SK-N-SH (cell line): ENCODE data around the gene PPP2R3A. TPM values are rescaled to one million over a fixed set of nuclear protein-coding genes. Genes with fewer than 3 reads are reported as not detected.

Experiments
- CTCF ChIA-PET: fragments of 300-600, 350-600 bp; formaldehyde crosslinking; extraction: SDS; loops from one replicate; lab custom pipeline; 2021; lab: Yijun Ruan, JAX
- POLR2A ChIA-PET: fragments of 350-600 bp; sonication (Branson Sonifier 250); formaldehyde crosslinking; extraction: SDS; loops from one replicate; lab custom pipeline; 2020; ENCODE audit warnings: antibody characterized with exemption, inconsistent platforms; lab: Yijun Ruan, JAX
- DNase-seq: peaks from one replicate; pipeline ENCODE4 v3.0.0; 2012
- H2AFZ ChIP-seq: fragments of 200-600 bp; sonication (generic); 2 replicates; pipeline ENCODE4 v1.8.1; 2016; ENCODE audit warnings: antibody characterized with exemption, mild to moderate bottlenecking, low read depth
- H3F3A ChIP-seq: fragments of 200-600 bp; sonication (generic); replicated peaks from 2 replicates; pipeline ENCODE3; 2016; ENCODE audit warnings: antibody characterized with exemption, mild to moderate bottlenecking; ENCODE audit not compliant: insufficient read depth
- H3K27ac ChIP-seq, 2 experiments: fragments of 200-500 bp in 1 of 2; fragments of 200-600 bp in 1 of 2; sonication (Bioruptor generic) in 1 of 2; sonication (generic), shearing (Covaris generic) in 1 of 2; 2 replicates each; pipeline versions ENCODE4 v1.5.1 to v1.6.1; 2014 to 2016; ENCODE audit warnings: low read depth in 2 of 2, inconsistent platforms in 1 of 2, low read length in 1 of 2, mild to moderate bottlenecking in 1 of 2, mixed read lengths in 1 of 2
- H3K27me3 ChIP-seq: fragments of 200-600 bp; sonication (generic), shearing (Covaris generic); 2 replicates; pipeline ENCODE4 v1.6.1; 2016; ENCODE audit warnings: mixed run types; ENCODE audit not compliant: insufficient read depth
- H3K36me3 ChIP-seq, 2 experiments: fragments of 200-500 bp in 1 of 2; fragments of 200-600 bp in 1 of 2; sonication (Bioruptor generic) in 1 of 2; sonication (generic) in 1 of 2; replicated peaks in 1 of 2; 2 replicates each; pipeline versions ENCODE3 to v1.5.1; 2014 to 2016; ENCODE audit warnings: low read length in 1 of 2, mild to moderate bottlenecking in 1 of 2; ENCODE audit not compliant: insufficient read depth in 2 of 2, control insufficient read depth in 1 of 2
- H3K4me1 ChIP-seq, 2 experiments: fragments of 200-500 bp in 1 of 2; fragments of 200-600 bp in 1 of 2; sonication (Bioruptor generic) in 1 of 2; sonication (generic), shearing (Covaris generic) in 1 of 2; 2 replicates each; pipeline versions ENCODE4 v1.5.1 to v1.6.1; 2014 to 2016; ENCODE audit warnings: low read depth in 1 of 2, low read length in 1 of 2, mixed run types in 1 of 2; ENCODE audit not compliant: insufficient read depth in 2 of 2, control insufficient read depth in 1 of 2
- H3K4me2 ChIP-seq: fragments of 200-600 bp; sonication (generic), shearing (Covaris generic); 2 replicates; pipeline ENCODE4 v1.6.1; 2017; ENCODE audit warnings: mixed run types
- H3K4me3 ChIP-seq, 2 experiments: fragments of 200-500 bp in 1 of 2; fragments of 200-600 bp in 1 of 2; sonication (Bioruptor generic) in 1 of 2; sonication (generic), shearing (Covaris generic) in 1 of 2; 2 replicates each; pipeline versions ENCODE4 v1.5.1 to v1.8.1; 2014 to 2016; ENCODE audit warnings: low read depth in 2 of 2, inconsistent platforms in 1 of 2, low read length in 1 of 2, mild to moderate bottlenecking in 1 of 2, mixed read lengths in 1 of 2, moderate library complexity in 1 of 2
- H3K79me2 ChIP-seq: fragments of 200-600 bp; sonication (generic); 2 replicates; pipeline ENCODE4 v1.8.1; 2017; ENCODE audit warnings: mild to moderate bottlenecking; ENCODE audit not compliant: insufficient read depth
- H3K9ac ChIP-seq: fragments of 200-600 bp; sonication (generic); 2 replicates; pipeline ENCODE4 v1.6.1; 2017; ENCODE audit warnings: mixed run types
- H3K9me2 ChIP-seq: fragments of 200-600 bp; sonication (generic); 2 replicates; pipeline ENCODE4 v1.6.1; 2017; ENCODE audit warnings: mixed run types
- H3K9me3 ChIP-seq: fragments of 200-600 bp; sonication (generic); 2 replicates; pipeline ENCODE4 v1.6.1; 2017; ENCODE audit warnings: mixed run types, mild to moderate bottlenecking, moderate library complexity
- H4K20me1 ChIP-seq: fragments of 200-600 bp; sonication (generic); 2 replicates; pipeline ENCODE4 v1.6.1; 2017; ENCODE audit warnings: mild to moderate bottlenecking, mixed run types; ENCODE audit not compliant: insufficient read depth
- EZH2phosphoT487 ChIP-seq: fragments of 200-600 bp; sonication (generic); IDR thresholded peaks from 2 replicates; pipeline ENCODE4 v1.6.1; 2017; ENCODE audit warnings: low read depth, mixed run types, mild to moderate bottlenecking, antibody characterized with exemption, moderate library complexity, borderline replicate concordance
- FOXJ3 ChIP-seq: sonication (generic); formaldehyde crosslinking; IDR thresholded peaks from 2 replicates; pipeline ENCODE4 v1.5.1; 2020; ENCODE audit warnings: mild to moderate bottlenecking, missing genetic modification reagents
- FOXM1 ChIP-seq: IDR thresholded peaks from 2 replicates; pipeline ENCODE4 v1.4.0; 2012; ENCODE audit warnings: low read depth, mild to moderate bottlenecking
- GABPA ChIP-seq: IDR thresholded peaks from 2 replicates; pipeline ENCODE4 v1.4.0; 2012; ENCODE audit warnings: low read depth, mild to moderate bottlenecking
- GATA2 ChIP-seq: sonication (generic); formaldehyde crosslinking; IDR thresholded peaks from 2 replicates; pipeline ENCODE4 v1.5.0; 2020; ENCODE audit warnings: mild to moderate bottlenecking, missing genetic modification reagents
- NFIC ChIP-seq: IDR thresholded peaks from 2 replicates; pipeline ENCODE4 v1.4.0; 2012; ENCODE audit warnings: borderline replicate concordance
- RCOR1 ChIP-seq: fragments of 150-350 bp; IDR thresholded peaks from 2 replicates; pipeline ENCODE4 v1.6.1; 2017; ENCODE audit warnings: antibody characterized with exemption, low read length
- RFX5 ChIP-seq: IDR thresholded peaks from 2 replicates; pipeline ENCODE4 v1.6.1; 2012; ENCODE audit warnings: mild to moderate bottlenecking, improper control_type of control experiment, low read length
- SIN3A ChIP-seq: IDR thresholded peaks from 2 replicates; pipeline ENCODE4 v1.6.1; 2012; ENCODE audit warnings: low read depth, mild to moderate bottlenecking, low read length, moderate library complexity, borderline replicate concordance
- SMC3 ChIP-seq: IDR thresholded peaks from 2 replicates; pipeline ENCODE4 v1.6.1; 2012; ENCODE audit warnings: low read depth, low read length, improper control_type of control experiment
- TEAD4 ChIP-seq: IDR thresholded peaks from 2 replicates; pipeline ENCODE4 v1.4.0; 2012; ENCODE audit warnings: mild to moderate bottlenecking, borderline replicate concordance; ENCODE audit not compliant: insufficient read depth
- WGBS: methylation state at CpG from one replicate; pipeline ENCODE4 v1.1.6; 2017; ENCODE audit warnings: low lambda C conversion rate; 5-methylcytosine and 5-hydroxymethylcytosine counted together
- polyA plus RNA-seq, 3 experiments: library from polyadenylated mRNA; depleted of rRNA; stranded (reverse); fragments of >200 nt; gene quantifications; 2 replicates each; pipeline ENCODE4 v1.2.3, GENCODE V29; 2012
- TF ChIP-seq, protein P1 (sequence below): fragments of 150-350 bp; IDR thresholded peaks from 2 replicates; pipeline ENCODE4 v1.6.1; 2016; ENCODE audit warnings: mild to moderate bottlenecking, low read depth, low read length
- TF ChIP-seq, protein P2 (sequence below): IDR thresholded peaks from 2 replicates; pipeline ENCODE4 v1.6.1; 2012; ENCODE audit warnings: mild to moderate bottlenecking, low read depth, low read length, moderate library complexity
- TF ChIP-seq, protein P3 (sequence below): IDR thresholded peaks from 2 replicates; pipeline ENCODE4; 2012
- TF ChIP-seq, protein P4 (sequence below): IDR thresholded peaks from 2 replicates; pipeline ENCODE4 v1.4.0; 2012; ENCODE audit warnings: low read depth, borderline replicate concordance
- TF ChIP-seq, protein P5 (sequence below): fragments of 150-350 bp; IDR thresholded peaks from 2 replicates; pipeline ENCODE4 v1.6.1; 2017; ENCODE audit warnings: antibody characterized with exemption, low read length, low read depth, borderline replicate concordance

PPP2R3A gene
- polyA plus RNA-seq, 1 of the 3 experiments (the other 2 are of a cell fraction), result 3.9 TPM

DNA sequence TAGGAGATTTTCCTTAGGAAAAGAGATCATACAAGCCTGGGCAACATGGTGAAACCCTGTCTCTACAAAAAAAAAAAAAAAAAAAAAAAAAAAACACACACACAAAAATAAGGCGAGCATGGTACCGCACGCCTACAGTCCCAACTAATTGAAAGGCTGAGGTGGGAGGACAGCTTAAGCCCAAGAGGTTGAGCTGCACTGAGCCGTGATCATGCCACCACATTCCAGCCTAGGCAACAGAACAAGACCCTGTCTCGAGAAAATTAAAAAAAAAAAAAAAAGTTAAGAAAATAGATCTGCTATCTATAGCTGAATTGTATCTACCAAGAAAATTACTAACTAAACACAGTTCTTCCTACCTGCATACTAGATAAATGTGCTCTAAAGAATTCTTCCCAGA lies 223.5 kb downstream of the PPP2R3A start:
- WGBS, result 95% methylated on average over 5 of the region's 5 CpGs
- H3K9ac ChIP-seq, result no peak overlapping the region
- peaks cover 0 to 9% of the 10 kb centered on the region in 2 experiments for H3K36me3 ChIP-seq
- no peak overlapping the region for H2AFZ ChIP-seq
- no peak overlapping the region for H3K4me2 ChIP-seq
- H4K20me1 ChIP-seq, result peaks cover 100% of the 10 kb centered on the region
- no peaks in the 10 kb centered on the region for H3K9me2 ChIP-seq
- H3K4me3 ChIP-seq, result no peak overlapping the region
- TF ChIP-seq GATA2 (no peak), RCOR1 (no peak), RFX5 (no peak), SMC3 (no peak), SIN3A (no peak), TEAD4 (no peak)
- TF ChIP-seq, protein P1, sequence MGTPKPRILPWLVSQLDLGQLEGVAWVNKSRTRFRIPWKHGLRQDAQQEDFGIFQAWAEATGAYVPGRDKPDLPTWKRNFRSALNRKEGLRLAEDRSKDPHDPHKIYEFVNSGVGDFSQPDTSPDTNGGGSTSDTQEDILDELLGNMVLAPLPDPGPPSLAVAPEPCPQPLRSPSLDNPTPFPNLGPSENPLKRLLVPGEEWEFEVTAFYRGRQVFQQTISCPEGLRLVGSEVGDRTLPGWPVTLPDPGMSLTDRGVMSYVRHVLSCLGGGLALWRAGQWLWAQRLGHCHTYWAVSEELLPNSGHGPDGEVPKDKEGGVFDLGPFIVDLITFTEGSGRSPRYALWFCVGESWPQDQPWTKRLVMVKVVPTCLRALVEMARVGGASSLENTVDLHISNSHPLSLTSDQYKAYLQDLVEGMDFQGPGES, result no peak
- H3K9me3 ChIP-seq, result no peaks in the 10 kb centered on the region
- peaks cover 100% of the 10 kb centered on the region for H3K79me2 ChIP-seq
- peaks cover 10 to 12% of the 10 kb centered on the region in 2 experiments; a peak in 3 of 4 replicates for H3K4me1 ChIP-seq
- no peaks in the 10 kb centered on the region for H3K27me3 ChIP-seq
- no peak overlapping the region for H3K27ac ChIP-seq
- CTCF ChIA-PET, result interaction anchor here (1.5 kb wide), 1 partner anchor 825 kb away, joined by 6 read pairs; no protein-coding TSS in a partner anchor
- peaks cover 4% of the 10 kb centered on the region for H3F3A ChIP-seq
- POLR2A ChIA-PET, result no interaction called here
- DNase-seq, result no peak

DNA sequence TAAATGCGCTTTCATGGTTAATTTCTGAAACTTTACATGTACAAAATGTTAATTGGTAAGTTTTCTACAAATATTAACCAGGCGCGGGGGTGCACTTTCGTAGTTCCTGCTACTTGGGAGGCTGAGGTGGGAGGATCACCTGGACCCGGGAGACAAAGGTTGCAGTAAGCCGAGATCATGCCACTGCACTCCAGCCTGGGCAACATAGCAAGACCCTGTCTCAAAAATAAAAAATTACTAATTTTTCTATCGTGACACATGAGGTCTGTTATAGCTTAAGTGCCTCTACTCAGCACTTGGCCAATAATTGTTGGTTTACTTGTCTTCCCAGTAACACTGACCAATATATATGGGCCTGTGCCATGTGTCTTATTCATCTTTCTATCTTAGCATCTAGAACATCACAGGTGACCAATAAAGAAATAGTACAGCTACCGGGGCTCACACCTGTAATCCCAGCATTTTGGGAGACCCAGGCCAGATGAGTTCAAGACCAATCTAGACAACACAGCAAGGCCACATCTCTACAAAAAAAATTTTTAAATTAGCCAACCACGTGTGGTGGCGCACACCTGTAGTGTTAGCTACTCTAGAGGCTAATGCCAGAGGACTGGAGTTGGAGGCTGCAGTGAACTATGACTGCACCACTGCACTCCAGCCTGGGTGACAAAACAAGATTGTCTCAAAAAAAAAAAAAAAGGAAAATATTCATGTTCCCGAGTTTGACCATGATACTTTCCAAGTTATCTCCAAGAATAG lies 224.5 kb downstream of the PPP2R3A start:
- Histone ChIP-seq H3K4me3 (no peak overlapping the region), H3K27me3 (no peaks in the 10 kb centered on the region), H3F3A (peaks cover 4% of the 10 kb centered on the region), H4K20me1 (peaks cover 100% of the 10 kb centered on the region), H3K9me2 (no peaks in the 10 kb centered on the region), H3K9ac (no peak overlapping the region), H3K4me1 (peaks cover 10 to 12% of the 10 kb centered on the region in 2 experiments; a peak in 3 of 4 replicates), H3K79me2 (peaks cover 100% of the 10 kb centered on the region), H3K36me3 (peaks cover 0 to 9% of the 10 kb centered on the region in 2 experiments), H3K27ac (no peak overlapping the region), H3K9me3 (no peaks in the 10 kb centered on the region), H3K4me2 (no peak overlapping the region), H2AFZ (no peak overlapping the region)
- WGBS, result 94% methylated on average over 11 of the region's 11 CpGs
- DNase-seq, result no peak
- CTCF ChIA-PET, result interaction anchor here (1.5 kb wide), 1 partner anchor 824 kb away, joined by 6 read pairs; no protein-coding TSS in a partner anchor
- TF ChIP-seq, protein P2, sequence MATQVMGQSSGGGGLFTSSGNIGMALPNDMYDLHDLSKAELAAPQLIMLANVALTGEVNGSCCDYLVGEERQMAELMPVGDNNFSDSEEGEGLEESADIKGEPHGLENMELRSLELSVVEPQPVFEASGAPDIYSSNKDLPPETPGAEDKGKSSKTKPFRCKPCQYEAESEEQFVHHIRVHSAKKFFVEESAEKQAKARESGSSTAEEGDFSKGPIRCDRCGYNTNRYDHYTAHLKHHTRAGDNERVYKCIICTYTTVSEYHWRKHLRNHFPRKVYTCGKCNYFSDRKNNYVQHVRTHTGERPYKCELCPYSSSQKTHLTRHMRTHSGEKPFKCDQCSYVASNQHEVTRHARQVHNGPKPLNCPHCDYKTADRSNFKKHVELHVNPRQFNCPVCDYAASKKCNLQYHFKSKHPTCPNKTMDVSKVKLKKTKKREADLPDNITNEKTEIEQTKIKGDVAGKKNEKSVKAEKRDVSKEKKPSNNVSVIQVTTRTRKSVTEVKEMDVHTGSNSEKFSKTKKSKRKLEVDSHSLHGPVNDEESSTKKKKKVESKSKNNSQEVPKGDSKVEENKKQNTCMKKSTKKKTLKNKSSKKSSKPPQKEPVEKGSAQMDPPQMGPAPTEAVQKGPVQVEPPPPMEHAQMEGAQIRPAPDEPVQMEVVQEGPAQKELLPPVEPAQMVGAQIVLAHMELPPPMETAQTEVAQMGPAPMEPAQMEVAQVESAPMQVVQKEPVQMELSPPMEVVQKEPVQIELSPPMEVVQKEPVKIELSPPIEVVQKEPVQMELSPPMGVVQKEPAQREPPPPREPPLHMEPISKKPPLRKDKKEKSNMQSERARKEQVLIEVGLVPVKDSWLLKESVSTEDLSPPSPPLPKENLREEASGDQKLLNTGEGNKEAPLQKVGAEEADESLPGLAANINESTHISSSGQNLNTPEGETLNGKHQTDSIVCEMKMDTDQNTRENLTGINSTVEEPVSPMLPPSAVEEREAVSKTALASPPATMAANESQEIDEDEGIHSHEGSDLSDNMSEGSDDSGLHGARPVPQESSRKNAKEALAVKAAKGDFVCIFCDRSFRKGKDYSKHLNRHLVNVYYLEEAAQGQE, result no peak
- TF ChIP-seq RFX5 (no peak), EZH2phosphoT487 (no peak), FOXM1 (no peak), RCOR1 (no peak), FOXJ3 (CRISPR knock-in tag) (no peak), NFIC (no peak), SMC3 (no peak), GABPA (no peak)
- TF ChIP-seq, protein P3, sequence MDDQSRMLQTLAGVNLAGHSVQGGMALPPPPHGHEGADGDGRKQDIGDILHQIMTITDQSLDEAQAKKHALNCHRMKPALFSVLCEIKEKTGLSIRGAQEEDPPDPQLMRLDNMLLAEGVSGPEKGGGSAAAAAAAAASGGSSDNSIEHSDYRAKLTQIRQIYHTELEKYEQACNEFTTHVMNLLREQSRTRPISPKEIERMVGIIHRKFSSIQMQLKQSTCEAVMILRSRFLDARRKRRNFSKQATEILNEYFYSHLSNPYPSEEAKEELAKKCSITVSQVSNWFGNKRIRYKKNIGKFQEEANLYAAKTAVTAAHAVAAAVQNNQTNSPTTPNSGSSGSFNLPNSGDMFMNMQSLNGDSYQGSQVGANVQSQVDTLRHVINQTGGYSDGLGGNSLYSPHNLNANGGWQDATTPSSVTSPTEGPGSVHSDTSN, result no peak
- TF ChIP-seq, protein P4, sequence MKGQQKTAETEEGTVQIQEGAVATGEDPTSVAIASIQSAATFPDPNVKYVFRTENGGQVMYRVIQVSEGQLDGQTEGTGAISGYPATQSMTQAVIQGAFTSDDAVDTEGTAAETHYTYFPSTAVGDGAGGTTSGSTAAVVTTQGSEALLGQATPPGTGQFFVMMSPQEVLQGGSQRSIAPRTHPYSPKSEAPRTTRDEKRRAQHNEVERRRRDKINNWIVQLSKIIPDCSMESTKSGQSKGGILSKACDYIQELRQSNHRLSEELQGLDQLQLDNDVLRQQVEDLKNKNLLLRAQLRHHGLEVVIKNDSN, result no peak
- TF ChIP-seq, protein P5, sequence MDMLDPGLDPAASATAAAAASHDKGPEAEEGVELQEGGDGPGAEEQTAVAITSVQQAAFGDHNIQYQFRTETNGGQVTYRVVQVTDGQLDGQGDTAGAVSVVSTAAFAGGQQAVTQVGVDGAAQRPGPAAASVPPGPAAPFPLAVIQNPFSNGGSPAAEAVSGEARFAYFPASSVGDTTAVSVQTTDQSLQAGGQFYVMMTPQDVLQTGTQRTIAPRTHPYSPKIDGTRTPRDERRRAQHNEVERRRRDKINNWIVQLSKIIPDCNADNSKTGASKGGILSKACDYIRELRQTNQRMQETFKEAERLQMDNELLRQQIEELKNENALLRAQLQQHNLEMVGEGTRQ, result no peak
- POLR2A ChIA-PET, result no interaction called here
